HG03139 (cell line): Measurements from ENCODE around the gene URAD.
A peak's percentile ranks its signal among the peaks of the same experiment; 100 is the strongest.

Experiments
- ATAC-seq: cut with Tn5 transposase; IDR thresholded peaks from one replicate; pipeline ENCODE4 v1.9.1; 2021; ENCODE audit not compliant: unreplicated experiment

URAD gene

GRCh38 chr13:27960362-27961226, 27.9 kb downstream of the URAD start:
- ATAC-seq, result no peak

GRCh38 chr13:27959976-27960361, 28.5 kb downstream of the URAD start:
- ATAC-seq, result no peak

- no peak for ATAC-seq
Measured at GRCh38 chr13:27956576-27957300, 31.8 kb downstream of the URAD start.

- no peak for ATAC-seq
Measured at GRCh38 chr13:27955014-27955591, 33.4 kb downstream of the URAD start.

- peak; percentile 20 for ATAC-seq
Measured at GRCh38 chr13:27954406-27954851, 34.1 kb downstream of the URAD start.

GRCh38 chr13:27953676-27954405, 34.7 kb downstream of the URAD start:
- peak; percentile 86 for ATAC-seq

GRCh38 chr13:27952876-27953675, 35.4 kb downstream of the URAD start:
- ATAC-seq, result no peak

- no peak for ATAC-seq
Measured at GRCh38 chr13:27942972-27943371, 45.5 kb downstream of the URAD start.

GRCh38 chr13:27933580-27934328, 54.7 kb downstream of the URAD start:
- ATAC-seq, result no peak

GRCh38 chr13:27933118-27933517, 55.4 kb downstream of the URAD start:
- no peak for ATAC-seq

GRCh38 chr13:27929868-27930267, 58.6 kb downstream of the URAD start:
- no peak for ATAC-seq

- no peak for ATAC-seq
Measured at GRCh38 chr13:27928805-27929753, 59.4 kb downstream of the URAD start.

GRCh38 chr13:27928353-27928804, 60.1 kb downstream of the URAD start:
- no peak for ATAC-seq
